Measurements from ENCODE around the gene SSBP3.

DNA sequence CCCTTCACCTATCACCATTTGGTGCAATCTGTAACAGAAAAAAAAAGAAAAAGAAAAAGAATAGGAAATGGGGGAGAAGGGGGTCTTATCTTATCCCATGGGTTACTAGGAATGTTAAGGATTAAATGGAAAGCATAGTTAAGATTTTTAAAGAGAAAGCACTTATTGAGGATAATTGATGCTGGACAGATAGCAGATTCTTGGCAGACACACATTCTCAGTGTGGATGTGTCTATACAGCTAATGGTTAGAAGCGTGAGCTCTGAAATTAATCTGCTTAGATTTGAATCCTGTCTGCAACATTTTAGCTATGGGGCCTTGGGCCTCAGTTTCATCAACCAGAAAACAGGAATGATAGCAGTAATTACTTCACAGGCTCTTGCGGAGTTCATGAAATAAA lies 67.1 kb downstream of the SSBP3 start:
- no peak for TF ChIP-seq POLR2AphosphoS5 (IDR thresholded peaks at IDR 0.05; ENCODE audit: borderline replicate concordance, low read depth, low read length)
- no peak for TF ChIP-seq EZH2 (IDR thresholded peaks at IDR 0.05)
